LNCaP clone FGC (cell line): Measurements from ENCODE around the gene PDE6G.
"Not testable (repeated sequence)": the region's sequence is repeated elsewhere in the genome, so short reads cannot be mapped to it uniquely, and the experiment has no call there.

Experiments
- DNase-seq: peaks from one replicate; pipeline ENCODE4 v3.0.0-alpha.2; 2011; ENCODE audit warnings: low read depth
- H3K4me3 ChIP-seq: 2 replicates; pipeline ENCODE4 v1.5.1; 2011; ENCODE audit warnings: mild to moderate bottlenecking, low read depth, low read length, control low read depth
- CTCF ChIP-seq: IDR thresholded peaks from 2 replicates; pipeline ENCODE4 v1.5.1; 2012; ENCODE audit warnings: mild to moderate bottlenecking; ENCODE audit not compliant: control insufficient read depth, insufficient read depth; ENCODE audit errors: extremely low read depth

PDE6G gene

DNA sequence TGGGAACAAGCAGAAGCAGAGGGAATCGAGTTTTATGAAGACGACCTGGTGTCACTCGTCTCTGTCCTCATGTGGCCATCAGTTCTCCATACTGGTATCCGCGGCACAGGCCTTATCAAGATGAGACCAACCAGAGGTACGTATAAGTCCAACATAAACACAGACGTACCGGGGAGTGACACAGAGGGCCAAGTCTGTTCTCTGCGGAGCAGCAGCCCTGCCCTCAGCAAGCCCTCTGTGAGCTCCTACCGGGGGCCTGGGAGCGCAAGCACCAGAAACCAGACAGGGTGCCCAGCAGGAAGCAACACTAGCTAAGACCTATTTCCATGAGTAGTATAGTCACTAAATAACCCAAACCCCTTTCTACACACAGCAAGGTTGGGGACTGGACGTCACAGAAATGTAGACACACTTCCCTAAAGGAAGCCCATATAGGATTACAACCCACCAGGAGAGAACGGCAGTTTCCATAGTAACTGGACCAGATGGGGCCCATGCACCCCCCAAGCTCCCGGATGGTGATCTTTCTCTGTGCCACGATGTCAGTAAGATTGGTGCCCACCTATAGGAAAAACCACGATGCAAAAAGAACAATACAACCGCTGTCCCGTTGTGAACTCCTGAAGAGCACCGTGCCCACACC, 26.3 kb upstream of the PDE6G start:
- TF ChIP-seq CTCF, result no peak
- DNase-seq, result no peak
- peak overlapping the region; percentile 99 for H3K4me3 ChIP-seq

DNA sequence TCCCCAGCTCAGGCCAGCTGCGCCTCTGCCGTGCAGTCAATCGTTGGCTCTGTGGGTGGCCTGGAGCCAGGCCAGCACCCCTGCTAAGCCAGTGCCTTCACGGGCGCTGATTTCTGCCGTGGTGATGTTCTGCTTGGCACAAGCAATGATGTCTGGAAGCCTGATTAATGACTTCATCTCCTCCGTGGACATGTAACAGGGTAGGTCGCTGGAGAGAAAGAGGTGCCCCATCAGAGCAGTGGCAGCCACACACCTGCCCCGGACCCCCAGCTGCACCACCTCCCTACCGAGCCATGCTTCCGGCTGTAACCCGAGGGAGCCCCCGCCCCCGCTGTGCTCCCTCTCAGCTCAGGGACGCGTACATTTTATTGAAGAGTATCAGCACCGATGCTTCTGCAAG, 25.3 kb upstream of the PDE6G start:
- DNase-seq, result no peak
- TF ChIP-seq CTCF, result no peak
- H3K4me3 ChIP-seq, result no peak overlapping the region

DNA sequence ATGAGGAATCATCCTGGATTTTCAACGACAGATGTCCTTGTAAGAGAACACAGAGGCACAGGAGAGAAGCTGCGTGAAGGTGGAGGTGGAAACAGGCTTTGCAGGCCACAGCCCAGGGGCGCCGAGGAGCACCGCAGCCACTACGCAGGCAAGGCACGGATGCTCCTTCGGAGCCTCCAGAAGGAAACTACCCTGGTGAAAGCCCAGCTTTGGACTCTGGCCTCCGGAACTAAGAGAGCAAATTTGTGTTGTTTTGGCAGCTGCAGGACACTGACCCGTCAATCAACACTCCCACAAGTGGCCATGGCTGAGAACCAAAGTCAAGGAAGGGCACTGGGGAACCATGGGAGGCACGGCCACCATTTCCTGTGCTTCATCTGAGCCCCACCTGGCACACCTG, 23.8 kb upstream of the PDE6G start:
- no peak for TF ChIP-seq CTCF
- no peak for DNase-seq
- H3K4me3 ChIP-seq, result no peak overlapping the region

- H3K4me3 ChIP-seq, result no peak overlapping the region
- no peak for DNase-seq
- TF ChIP-seq CTCF, result no peak
Observed at GRCh38 chr17:81676906-81677305, 20.6 kb upstream of the PDE6G start.

DNA sequence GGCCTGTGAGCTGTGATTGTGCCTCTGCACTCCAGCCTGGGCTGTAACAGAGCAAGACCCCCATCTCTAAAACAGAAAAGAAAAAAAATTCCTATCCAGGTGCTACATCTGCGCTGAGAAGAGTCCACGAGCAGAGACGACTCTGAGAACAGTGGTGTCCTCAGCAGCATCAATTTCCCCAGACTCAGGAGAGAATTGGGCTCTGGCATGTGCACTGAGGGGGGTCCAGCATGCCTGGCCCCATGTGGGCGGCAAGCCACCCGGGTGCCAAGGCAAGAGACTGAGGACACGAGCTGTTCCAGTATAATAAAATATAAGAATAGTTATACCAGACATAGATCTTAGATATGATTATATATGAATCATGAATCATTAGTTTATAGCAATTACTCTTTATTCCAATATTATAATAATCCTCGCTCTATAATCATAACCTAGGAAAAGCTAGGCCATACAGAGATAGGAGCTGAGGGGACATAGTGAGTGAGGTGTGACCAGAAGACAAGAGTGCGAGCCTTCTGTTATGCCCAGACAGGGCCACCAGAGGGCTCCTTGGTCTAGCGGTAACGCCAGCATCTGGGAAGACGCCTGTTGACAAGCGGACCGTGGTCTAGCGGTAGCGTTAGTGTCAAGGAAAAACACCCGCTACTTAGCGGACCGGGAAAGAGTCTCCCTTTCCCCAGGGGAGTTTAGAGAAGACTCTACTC, 19.3 kb upstream of the PDE6G start:
- peak; percentile 45 for TF ChIP-seq CTCF
- H3K4me3 ChIP-seq, DNase-seq: not testable (repeated sequence)

DNA sequence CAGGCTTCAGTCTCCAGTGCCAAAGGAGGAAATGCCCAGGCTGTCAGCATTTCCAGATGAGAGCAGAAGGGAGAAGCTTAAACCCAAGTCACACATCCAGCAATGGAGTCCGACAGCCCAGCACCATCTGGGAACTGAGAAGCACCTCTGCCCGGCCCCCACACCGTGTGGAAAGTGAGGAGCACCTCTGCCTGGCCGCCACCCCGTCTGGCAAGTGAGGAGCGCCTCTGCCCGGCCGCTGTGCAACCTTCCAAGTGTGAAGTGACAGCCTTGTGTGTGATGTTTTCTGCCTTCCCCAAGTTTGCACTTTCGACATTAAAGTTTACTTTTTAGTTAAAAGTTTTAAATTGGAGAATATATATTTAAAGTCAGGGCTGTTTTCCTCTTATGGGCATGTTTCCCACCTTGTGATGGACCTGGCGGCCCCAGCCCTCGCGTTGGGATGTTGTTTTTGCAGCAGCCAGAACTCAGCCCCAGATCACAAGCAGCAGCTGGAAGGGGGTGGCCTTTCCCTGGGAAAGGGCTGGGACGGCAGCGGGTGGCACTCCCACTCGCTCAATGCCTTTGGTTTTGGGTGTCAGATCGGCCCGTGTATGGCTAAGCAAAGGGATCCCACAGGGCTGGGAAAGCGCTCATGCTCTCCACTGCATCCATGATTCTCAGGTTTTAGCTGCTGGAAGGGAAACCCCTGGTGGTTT, 17.4 kb upstream of the PDE6G start:
- TF ChIP-seq CTCF, result no peak
- no peak overlapping the region for H3K4me3 ChIP-seq
- DNase-seq, result no peak
